Measurements from ENCODE around the gene B3GAT2. TPM values are rescaled to one million over a fixed set of nuclear protein-coding genes. Genes with fewer than 3 reads are reported as not detected.
"Not testable (repeated sequence)": the region's sequence is repeated elsewhere in the genome, so short reads cannot be mapped to it uniquely, and the experiment has no call there.

Gene B3GAT2
- total RNA-seq, 2 donors from 2014 or later: 0.09 to 0.91 TPM

DNA sequence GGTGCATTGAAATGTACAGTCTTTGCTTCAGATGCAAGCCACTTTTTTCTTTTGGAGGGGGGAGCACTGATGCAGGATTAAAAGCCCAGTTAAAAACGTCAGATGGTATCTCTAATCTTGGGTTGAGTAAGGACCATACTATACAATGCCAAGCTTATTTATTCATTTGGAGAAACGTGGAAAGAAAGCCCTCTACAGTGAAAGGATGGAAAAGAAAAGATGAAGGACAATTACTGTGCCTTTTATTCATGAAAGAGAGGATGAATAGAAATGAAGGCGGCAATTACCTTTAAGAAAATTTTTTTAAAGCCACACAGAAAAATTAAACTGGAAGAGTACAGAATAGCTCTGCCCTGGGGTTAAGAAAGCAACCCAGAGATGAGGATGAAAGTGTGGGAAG, 2.7 kb downstream of the B3GAT2 start:
- intact Hi-C loops (cut with DNase I): no loop called here
- 45% methylated on average over 3 of the region's 3 CpGs for WGBS
- H3K9me3 ChIP-seq: no peaks in the 10 kb centered on the region

DNA sequence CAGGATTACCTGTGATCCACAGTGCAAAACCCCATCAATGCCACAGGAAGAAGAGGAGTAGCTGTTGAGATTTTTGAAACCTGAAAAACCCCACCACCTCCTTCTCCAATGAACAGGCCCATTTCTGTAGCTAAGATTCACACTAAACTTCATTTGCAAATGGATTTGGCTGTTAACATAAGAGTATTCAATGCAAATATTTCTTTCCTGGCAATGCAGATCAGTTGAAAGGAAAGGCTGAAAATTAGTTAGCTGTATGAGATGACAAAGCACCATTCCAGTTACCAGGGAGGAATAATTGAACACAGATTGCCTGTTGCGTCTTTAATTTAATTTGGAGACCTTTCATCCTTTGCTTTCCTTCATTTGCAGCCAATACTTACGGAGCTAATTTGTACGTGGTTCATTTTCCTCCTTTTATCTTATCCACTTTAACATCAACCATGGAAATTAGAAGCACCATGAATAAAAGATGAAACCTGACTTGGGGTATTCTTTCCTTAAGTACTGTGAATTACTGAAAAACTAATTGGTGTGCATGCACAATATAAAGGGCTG, 4.2 kb downstream of the B3GAT2 start:
- intact Hi-C loops (cut with DNase I): no loop called here
- DNase-seq (ENCODE audit: low spot score): no peak
- Histone ChIP-seq H3K9me3 (no peaks in the 10 kb centered on the region), H3K27me3 (replicated peaks; ENCODE audit: insufficient read depth) (no peaks in the 10 kb centered on the region), H3K4me1 (replicated peaks) (peaks cover 5% of the 10 kb centered on the region), H3K36me3 (no peaks in the 10 kb centered on the region), H3K27ac (no peak overlapping the region), H3K4me3 (no peak overlapping the region)
- TF ChIP-seq POLR2A (IDR thresholded peaks at IDR 0.05): no peak
- TF ChIP-seq, protein P1, sequence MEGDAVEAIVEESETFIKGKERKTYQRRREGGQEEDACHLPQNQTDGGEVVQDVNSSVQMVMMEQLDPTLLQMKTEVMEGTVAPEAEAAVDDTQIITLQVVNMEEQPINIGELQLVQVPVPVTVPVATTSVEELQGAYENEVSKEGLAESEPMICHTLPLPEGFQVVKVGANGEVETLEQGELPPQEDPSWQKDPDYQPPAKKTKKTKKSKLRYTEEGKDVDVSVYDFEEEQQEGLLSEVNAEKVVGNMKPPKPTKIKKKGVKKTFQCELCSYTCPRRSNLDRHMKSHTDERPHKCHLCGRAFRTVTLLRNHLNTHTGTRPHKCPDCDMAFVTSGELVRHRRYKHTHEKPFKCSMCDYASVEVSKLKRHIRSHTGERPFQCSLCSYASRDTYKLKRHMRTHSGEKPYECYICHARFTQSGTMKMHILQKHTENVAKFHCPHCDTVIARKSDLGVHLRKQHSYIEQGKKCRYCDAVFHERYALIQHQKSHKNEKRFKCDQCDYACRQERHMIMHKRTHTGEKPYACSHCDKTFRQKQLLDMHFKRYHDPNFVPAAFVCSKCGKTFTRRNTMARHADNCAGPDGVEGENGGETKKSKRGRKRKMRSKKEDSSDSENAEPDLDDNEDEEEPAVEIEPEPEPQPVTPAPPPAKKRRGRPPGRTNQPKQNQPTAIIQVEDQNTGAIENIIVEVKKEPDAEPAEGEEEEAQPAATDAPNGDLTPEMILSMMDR (IDR thresholded peaks at IDR 0.05): no peak
- TF ChIP-seq POLR2AphosphoS5 (IDR thresholded peaks at IDR 0.05): no peak
- WGBS: 55% methylated on average over 3 of the region's 3 CpGs

More for the DNA sequence above, 2.7 kb downstream of the B3GAT2 start:
- TF ChIP-seq POLR2A (IDR thresholded peaks at IDR 0.05) (no peak), POLR2AphosphoS5 (IDR thresholded peaks at IDR 0.05) (no peak)
- TF ChIP-seq, protein P1 (IDR thresholded peaks at IDR 0.05): no peak
- Histone ChIP-seq H3K27ac (no peak overlapping the region), H3K27me3 (replicated peaks; ENCODE audit: insufficient read depth) (no peaks in the 10 kb centered on the region), H3K4me1 (replicated peaks) (peaks cover 5% of the 10 kb centered on the region), H3K36me3 (no peaks in the 10 kb centered on the region), H3K4me3 (no peak overlapping the region)
- no peak for DNase-seq (ENCODE audit: low spot score)

DNA sequence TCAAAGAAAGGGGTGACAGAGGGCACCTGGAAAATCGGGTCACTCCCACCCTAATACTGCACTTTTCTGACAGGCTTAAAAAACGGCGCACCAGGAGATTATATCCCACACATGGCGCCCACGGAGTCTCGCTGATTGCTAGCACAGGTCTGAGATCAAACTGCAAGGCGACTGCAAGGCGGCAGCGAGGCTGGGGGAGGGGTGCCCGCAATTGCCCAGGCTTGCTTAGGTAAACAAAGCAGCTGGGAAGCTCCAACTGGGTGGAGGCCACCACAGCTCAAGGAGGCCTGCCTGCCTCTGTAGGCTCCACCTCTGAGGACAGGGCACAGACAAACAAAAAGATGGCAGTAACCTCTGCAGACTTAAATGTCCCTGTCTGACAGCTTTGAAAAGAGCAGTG, 12.5 kb downstream of the B3GAT2 start:
- H3K36me3 ChIP-seq; intact Hi-C loops (cut with DNase I); H3K4me3 ChIP-seq; H3K4me1 ChIP-seq (replicated peaks); H3K27me3 ChIP-seq (replicated peaks; ENCODE audit: insufficient read depth); H3K27ac ChIP-seq; H3K9me3 ChIP-seq; DNase-seq (ENCODE audit: low spot score): not testable (repeated sequence)
- 83% methylated on average over 1 of the region's 10 CpGs for WGBS

DNA sequence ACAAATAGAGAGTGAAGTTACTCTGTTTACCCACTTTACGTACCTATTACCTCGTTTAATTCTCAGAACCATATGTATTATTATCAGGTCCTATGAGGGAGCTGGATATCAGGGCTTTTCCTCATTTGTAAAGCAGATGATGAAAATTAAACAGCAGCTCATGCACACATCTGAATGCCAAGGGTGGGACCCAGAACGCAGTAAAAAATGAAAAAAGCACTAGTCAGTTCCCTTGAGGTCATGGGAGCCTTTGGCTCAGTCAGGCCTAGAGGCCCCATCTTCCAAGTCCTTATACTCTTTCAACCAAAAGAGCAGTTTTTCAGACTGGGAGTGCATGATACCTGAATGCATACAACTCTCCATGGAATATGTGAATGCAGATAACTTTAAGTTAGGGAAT, 23.0 kb downstream of the B3GAT2 start:
- no peak for DNase-seq (ENCODE audit: low spot score)
- Histone ChIP-seq H3K27me3 (replicated peaks; ENCODE audit: insufficient read depth) (no peaks in the 10 kb centered on the region), H3K4me1 (replicated peaks) (no peaks in the 10 kb centered on the region), H3K36me3 (no peaks in the 10 kb centered on the region), H3K27ac (no peak overlapping the region), H3K4me3 (no peak overlapping the region), H3K9me3 (no peaks in the 10 kb centered on the region)
- intact Hi-C loops (cut with DNase I): no loop called here
- 75% methylated on average over 3 of the region's 3 CpGs for WGBS
- TF ChIP-seq POLR2AphosphoS5 (IDR thresholded peaks at IDR 0.05) (no peak), POLR2A (IDR thresholded peaks at IDR 0.05) (no peak)
- TF ChIP-seq, protein P1 (IDR thresholded peaks at IDR 0.05): no peak

DNA sequence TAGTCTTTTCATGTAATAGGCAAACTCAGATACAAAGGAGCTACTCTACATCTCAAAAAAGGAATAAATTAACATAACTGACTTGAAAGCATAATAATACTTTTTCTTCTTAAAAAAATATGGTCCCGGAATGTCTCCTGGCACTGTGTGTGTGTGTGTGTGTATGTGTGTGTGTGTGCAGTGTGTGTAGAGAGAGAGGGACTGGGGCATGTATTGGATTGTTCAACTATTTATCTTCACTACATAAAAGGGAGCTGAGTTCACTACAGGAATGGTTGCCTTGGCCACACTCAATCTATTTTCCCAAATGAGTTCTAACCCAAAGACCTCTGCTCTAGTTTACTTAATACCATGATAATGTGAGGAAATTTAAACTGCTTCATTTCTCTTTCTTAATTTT, 51.1 kb downstream of the B3GAT2 start:
- no peaks in the 10 kb centered on the region for H3K9me3 ChIP-seq
- no peaks in the 10 kb centered on the region for H3K27me3 ChIP-seq (replicated peaks; ENCODE audit: insufficient read depth)
- H3K4me1 ChIP-seq (replicated peaks): no peaks in the 10 kb centered on the region
- H3K27ac ChIP-seq: no peak overlapping the region
- intact Hi-C loops (cut with DNase I): no loop called here
- no peak for DNase-seq (ENCODE audit: low spot score)
- 71% methylated on average over 1 of the region's 1 CpG for WGBS
- no peaks in the 10 kb centered on the region for H3K36me3 ChIP-seq
- TF ChIP-seq POLR2AphosphoS5 (IDR thresholded peaks at IDR 0.05): no peak
- TF ChIP-seq, protein P1 (IDR thresholded peaks at IDR 0.05): no peak
- TF ChIP-seq POLR2A (IDR thresholded peaks at IDR 0.05): no peak
- H3K4me3 ChIP-seq: no peak overlapping the region

Measured in prostate gland (tissue), 2 donors.